Activated CD4-positive, alpha-beta T cell treated with anti-CD3 and anti-CD28 coated beads, Interleukin-2, Interleukin-4, amounts not matched to agents 100 ng/mL and 50 ng/mL, durations not matched to agents 16 hours and 8 hours (primary cell): Measurements from ENCODE around the gene SPATS2L.

Experiments used
- DNase-seq: peaks from one replicate; pipeline ENCODE4 v3.0.0-alpha.2; 2020; ENCODE audit warnings: low spot score

The SPATS2L gene

GRCh38 chr2:200509612-200510433 lies 203.3 kb downstream of the SPATS2L start, which contains the start of gene KCTD18:
TSS of gene KCTD18 (minus strand) at chr2:200510068. CDS start at chr2:200507016, 3,052 bp downstream.
- peak; percentile 92 for DNase-seq

GRCh38 chr2:200515155-200515554 lies 208.7 kb downstream of the SPATS2L start:
- no peak for DNase-seq

GRCh38 chr2:200523158-200523557 lies 216.7 kb downstream of the SPATS2L start:
- no peak for DNase-seq

GRCh38 chr2:200523604-200524003 lies 217.1 kb downstream of the SPATS2L start:
- no peak for DNase-seq

GRCh38 chr2:200525066-200525465 lies 218.6 kb downstream of the SPATS2L start:
- no peak for DNase-seq

GRCh38 chr2:200525551-200525881 lies 219.0 kb downstream of the SPATS2L start:
- DNase-seq = no peak

- peak; percentile 98 for DNase-seq
Measured at GRCh38 chr2:200525882-200526651, 219.6 kb downstream of the SPATS2L start, which contains the start of gene SGO2. TSS of gene SGO2 (plus strand) at chr2:200526207. CDS start at chr2:200532976, 6,769 bp downstream.

GRCh38 chr2:200528228-200528627 lies 221.7 kb downstream of the SPATS2L start:
- no peak for DNase-seq
